GM19239 (cell line): ENCODE results near the gene ABLIM2.

Experiments used
- DNase-seq: peaks from one replicate; pipeline ENCODE4 v3.0.0; 2011; ENCODE audit warnings: low spot score; ENCODE audit not compliant: insufficient read length
- FAIRE-seq: peaks from 2 replicates; lab custom pipeline; 2011; peaks lifted over from hg19 to GRCh38; lab: Jason Lieb, UNC

The ABLIM2 gene

GRCh38 chr4:7976634-7977033 is 182.0 kb downstream of the ABLIM2 start:
- FAIRE-seq = no peak

GRCh38 chr4:7976025-7976424 is 182.6 kb downstream of the ABLIM2 start:
- no peak for FAIRE-seq
- no peak for DNase-seq

More at GRCh38 chr4:7976634-7977033, 182.0 kb downstream of the ABLIM2 start:
- DNase-seq = no peak

- no peak for DNase-seq
- FAIRE-seq = no peak
Observed at GRCh38 chr4:7974425-7974824, 184.2 kb downstream of the ABLIM2 start.

- DNase-seq (no peak), FAIRE-seq (no peak)
Observed at GRCh38 chr4:7973545-7973981, 185.1 kb downstream of the ABLIM2 start.

- DNase-seq (no peak), FAIRE-seq (no peak)
Observed at GRCh38 chr4:7971881-7972500, 186.6 kb downstream of the ABLIM2 start.

GRCh38 chr4:7971159-7971631 is 187.4 kb downstream of the ABLIM2 start:
- FAIRE-seq (no peak), DNase-seq (no peak)

GRCh38 chr4:7970361-7970946 is 188.2 kb downstream of the ABLIM2 start:
- DNase-seq (no peak), FAIRE-seq (no peak)

- FAIRE-seq = no peak
- DNase-seq = no peak
Observed at GRCh38 chr4:7968262-7968896, 190.2 kb downstream of the ABLIM2 start.

- FAIRE-seq (no peak), DNase-seq (no peak)
Observed at GRCh38 chr4:7967501-7968261, 190.9 kb downstream of the ABLIM2 start.

- DNase-seq (no peak), FAIRE-seq (no peak)
Observed at GRCh38 chr4:7967063-7967440, 191.6 kb downstream of the ABLIM2 start.

GRCh38 chr4:7966281-7967062 is 192.1 kb downstream of the ABLIM2 start:
- no peak for FAIRE-seq
- no peak for DNase-seq

GRCh38 chr4:7964890-7965662 is 193.5 kb downstream of the ABLIM2 start:
- DNase-seq (no peak), FAIRE-seq (no peak)

- DNase-seq = no peak
- FAIRE-seq = no peak
Observed at GRCh38 chr4:7964459-7964858, 194.2 kb downstream of the ABLIM2 start.

GRCh38 chr4:7963691-7964090 is 194.9 kb downstream of the ABLIM2 start:
- DNase-seq (no peak), FAIRE-seq (no peak)

GRCh38 chr4:7962609-7963508 is 195.8 kb downstream of the ABLIM2 start:
- no peak for DNase-seq
- FAIRE-seq = no peak

GRCh38 chr4:7960790-7961655 is 197.6 kb downstream of the ABLIM2 start:
- no peak for DNase-seq
- FAIRE-seq = peak; percentile 85

GRCh38 chr4:7960017-7960789 is 198.4 kb downstream of the ABLIM2 start:
- no peak for DNase-seq

More at GRCh38 chr4:7960017-7960789, 198.4 kb downstream of the ABLIM2 start:
- FAIRE-seq = no peak
